SK-N-DZ (cell line): ENCODE measurements around the gene ABCG1.

Source experiments
- DNase-seq: peaks from one replicate; pipeline ENCODE4 v3.0.0-alpha.2; 2015; ENCODE audit warnings: low spot score

The ABCG1 gene

GRCh38 chr21:42304556-42305454 is 85.9 kb downstream of the ABCG1 start:
- no peak for DNase-seq

- no peak for DNase-seq
Measured at GRCh38 chr21:42305707-42306147, 86.8 kb downstream of the ABCG1 start.

- DNase-seq: no peak
Measured at GRCh38 chr21:42306366-42307035, 87.6 kb downstream of the ABCG1 start.

GRCh38 chr21:42307106-42307505 is 88.2 kb downstream of the ABCG1 start:
- no peak for DNase-seq

GRCh38 chr21:42308161-42308913 is 89.4 kb downstream of the ABCG1 start:
- no peak for DNase-seq

GRCh38 chr21:42308914-42309752 is 90.2 kb downstream of the ABCG1 start:
- DNase-seq: no peak

- no peak for DNase-seq
Measured at GRCh38 chr21:42309753-42310213, 90.8 kb downstream of the ABCG1 start.

GRCh38 chr21:42310411-42311001 is 91.6 kb downstream of the ABCG1 start:
- no peak for DNase-seq

GRCh38 chr21:42311160-42311559 is 92.2 kb downstream of the ABCG1 start:
- no peak for DNase-seq

- DNase-seq: no peak
Measured at GRCh38 chr21:42311816-42312625, 93.1 kb downstream of the ABCG1 start.

GRCh38 chr21:42312626-42313104 is 93.7 kb downstream of the ABCG1 start:
- no peak for DNase-seq

- no peak for DNase-seq
Measured at GRCh38 chr21:42313501-42313969, 94.6 kb downstream of the ABCG1 start.

GRCh38 chr21:42314616-42315295 is 95.8 kb downstream of the ABCG1 start:
- no peak for DNase-seq

- no peak for DNase-seq
Measured at GRCh38 chr21:42315296-42315891, 96.5 kb downstream of the ABCG1 start, which contains the start of gene TFF3. Gene TFF3 (minus strand): TSS chr21:42315409. CDS start chr21:42315374, 35 bp downstream.

GRCh38 chr21:42316891-42317290 is 98.0 kb downstream of the ABCG1 start:
- DNase-seq: no peak

GRCh38 chr21:42317341-42317741 is 98.4 kb downstream of the ABCG1 start:
- no peak for DNase-seq

GRCh38 chr21:42317826-42318746 is 99.1 kb downstream of the ABCG1 start:
- DNase-seq: no peak
